Measurements from ENCODE around the gene TMEM163. TPM values are rescaled to one million over a fixed set of nuclear protein-coding genes. Genes with fewer than 3 reads are reported as not detected.
"Not testable (repeated sequence)": the region's sequence is repeated elsewhere in the genome, so short reads cannot be mapped to it uniquely, and the experiment has no call there.

The TMEM163 gene
- total RNA-seq, 1 donor from 2014 or later = 0.18 TPM

DNA sequence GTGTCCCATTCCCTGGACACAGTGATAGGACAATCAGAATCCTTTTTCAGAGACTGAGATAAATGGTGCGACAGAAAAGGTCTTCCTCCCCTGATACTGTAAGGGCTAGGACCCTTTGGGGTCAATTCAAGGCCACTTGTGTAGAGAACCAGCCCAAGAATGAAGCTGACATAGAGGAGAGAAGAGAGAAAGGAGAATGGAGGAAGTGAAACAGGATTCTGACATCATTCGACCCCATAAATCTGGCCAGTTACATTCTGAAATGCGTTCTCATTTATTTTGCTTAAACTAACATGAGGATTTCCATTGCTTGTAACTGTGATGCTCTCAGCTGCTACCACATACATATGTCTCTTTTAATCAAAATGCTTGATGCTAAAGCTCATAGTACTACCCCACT, 148.1 kb downstream of the TMEM163 start:
- H3K9me3 Mint-ChIP-seq (ENCODE audit: unreplicated experiment) = no peaks in the 10 kb centered on the region
- H3K4me1 Mint-ChIP-seq (ENCODE audit: low read depth, unreplicated experiment) = no peaks in the 10 kb centered on the region
- Histone ChIP-seq H3K36me3 (ENCODE audit: insufficient read depth, low read length) (no peaks in the 10 kb centered on the region), H3K9ac (ENCODE audit: low read length) (no peak overlapping the region), H4K20me1 (ENCODE audit: insufficient read depth, low read length) (no peaks in the 10 kb centered on the region), H3K4me3 (ENCODE audit: insufficient read depth, low read depth, low read length) (no peak overlapping the region), H3K27me3 (ENCODE audit: insufficient read depth, low read length) (peaks cover 2% of the 10 kb centered on the region), H3K4me2 (ENCODE audit: low read length) (no peak overlapping the region), H3K79me2 (ENCODE audit: insufficient read depth, low read length) (no peaks in the 10 kb centered on the region), H2AFZ (ENCODE audit: low read depth, low read length) (no peak overlapping the region), H3K9me3 (ENCODE audit: insufficient read depth, low read depth, low read length) (no peaks in the 10 kb centered on the region), H3K27ac (ENCODE audit: low read depth, low read length) (no peak overlapping the region), H3K4me1 (ENCODE audit: insufficient read depth, low read length) (no peaks in the 10 kb centered on the region)
- TF ChIP-seq CTCF (IDR thresholded peaks at IDR 0.05; ENCODE audit: insufficient read depth, low read depth, low read length) (no peak), EZH2 (IDR thresholded peaks at IDR 0.05; ENCODE audit: insufficient read depth, low read length) (no peak)
- FAIRE-seq (no peak), DNase-seq (ENCODE audit: low read depth) (no peak)
- peaks cover 4% of the 10 kb centered on the region for H3K27me3 Mint-ChIP-seq (ENCODE audit: low read depth, unreplicated experiment)
- H3K4me3 Mint-ChIP-seq (ENCODE audit: unreplicated experiment) = no peak overlapping the region
- no peaks in the 10 kb centered on the region for H3K36me3 Mint-ChIP-seq (ENCODE audit: low read depth, unreplicated experiment)
- no peak overlapping the region for H3K27ac Mint-ChIP-seq (ENCODE audit: unreplicated experiment)

- no peak for DNase-seq (ENCODE audit: low read depth)
- Histone ChIP-seq H3K4me1 (ENCODE audit: insufficient read depth, low read length) (no peaks in the 10 kb centered on the region), H3K9me3 (ENCODE audit: insufficient read depth, low read depth, low read length) (no peaks in the 10 kb centered on the region), H3K27ac (ENCODE audit: low read depth, low read length) (no peak overlapping the region), H2AFZ (ENCODE audit: low read depth, low read length) (no peak overlapping the region), H3K4me3 (ENCODE audit: insufficient read depth, low read depth, low read length) (no peak overlapping the region), H3K79me2 (ENCODE audit: insufficient read depth, low read length) (no peaks in the 10 kb centered on the region), H3K9ac (ENCODE audit: low read length) (no peak overlapping the region), H3K4me2 (ENCODE audit: low read length) (no peak overlapping the region), H3K36me3 (ENCODE audit: insufficient read depth, low read length) (no peaks in the 10 kb centered on the region), H3K27me3 (ENCODE audit: insufficient read depth, low read length) (peaks cover 2% of the 10 kb centered on the region), H4K20me1 (ENCODE audit: insufficient read depth, low read length) (no peaks in the 10 kb centered on the region)
- H3K9me3 Mint-ChIP-seq (ENCODE audit: unreplicated experiment) = no peaks in the 10 kb centered on the region
- H3K4me3 Mint-ChIP-seq (ENCODE audit: unreplicated experiment) = no peak overlapping the region
- no peak for TF ChIP-seq CTCF (IDR thresholded peaks at IDR 0.05; ENCODE audit: insufficient read depth, low read depth, low read length)
- TF ChIP-seq EZH2 (IDR thresholded peaks at IDR 0.05; ENCODE audit: insufficient read depth, low read length) = no peak
- no peak for FAIRE-seq
- peaks cover 4% of the 10 kb centered on the region for H3K27me3 Mint-ChIP-seq (ENCODE audit: low read depth, unreplicated experiment)
- no peak overlapping the region for H3K27ac Mint-ChIP-seq (ENCODE audit: unreplicated experiment)
- H3K4me1 Mint-ChIP-seq (ENCODE audit: low read depth, unreplicated experiment) = no peaks in the 10 kb centered on the region
- H3K36me3 Mint-ChIP-seq (ENCODE audit: low read depth, unreplicated experiment) = no peaks in the 10 kb centered on the region
Measured at GRCh38 chr2:134568413-134568812, 150.4 kb downstream of the TMEM163 start.

DNA sequence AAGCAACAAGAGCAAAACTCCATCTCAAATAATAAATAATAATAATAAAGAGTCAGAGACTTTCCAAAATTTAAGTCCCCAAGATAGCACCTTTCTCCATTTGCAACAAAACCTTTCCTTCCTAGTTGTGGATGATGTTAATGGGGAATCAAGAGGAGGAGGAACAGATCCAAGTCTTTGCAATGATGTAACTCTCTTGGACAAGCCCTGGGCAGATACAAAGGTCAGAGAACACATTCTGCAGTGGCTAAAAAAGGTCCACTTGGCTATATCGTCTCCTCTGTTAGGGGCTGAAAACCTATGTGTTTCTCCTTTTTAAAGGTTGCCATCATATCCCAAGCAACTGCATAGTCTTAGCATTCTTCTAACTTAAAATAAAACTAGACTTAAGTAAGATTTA, 151.1 kb downstream of the TMEM163 start:
- Mint-ChIP-seq H3K4me3 (ENCODE audit: unreplicated experiment) (no peak overlapping the region), H3K36me3 (ENCODE audit: low read depth, unreplicated experiment) (no peaks in the 10 kb centered on the region), H3K27ac (ENCODE audit: unreplicated experiment) (no peak overlapping the region), H3K9me3 (ENCODE audit: unreplicated experiment) (no peaks in the 10 kb centered on the region), H3K27me3 (ENCODE audit: low read depth, unreplicated experiment) (peaks cover 4% of the 10 kb centered on the region), H3K4me1 (ENCODE audit: low read depth, unreplicated experiment) (no peaks in the 10 kb centered on the region)
- FAIRE-seq = no peak
- Histone ChIP-seq H3K9me3 (ENCODE audit: insufficient read depth, low read depth, low read length) (no peaks in the 10 kb centered on the region), H2AFZ (ENCODE audit: low read depth, low read length) (no peak overlapping the region), H3K36me3 (ENCODE audit: insufficient read depth, low read length) (no peaks in the 10 kb centered on the region), H3K4me1 (ENCODE audit: insufficient read depth, low read length) (no peaks in the 10 kb centered on the region), H3K27me3 (ENCODE audit: insufficient read depth, low read length) (peaks cover 2% of the 10 kb centered on the region), H3K79me2 (ENCODE audit: insufficient read depth, low read length) (no peaks in the 10 kb centered on the region), H4K20me1 (ENCODE audit: insufficient read depth, low read length) (no peaks in the 10 kb centered on the region), H3K4me3 (ENCODE audit: insufficient read depth, low read depth, low read length) (no peak overlapping the region), H3K27ac (ENCODE audit: low read depth, low read length) (no peak overlapping the region), H3K9ac (ENCODE audit: low read length) (no peak overlapping the region), H3K4me2 (ENCODE audit: low read length) (no peak overlapping the region)
- TF ChIP-seq CTCF (IDR thresholded peaks at IDR 0.05; ENCODE audit: insufficient read depth, low read depth, low read length) = no peak
- DNase-seq (ENCODE audit: low read depth) = no peak

DNA sequence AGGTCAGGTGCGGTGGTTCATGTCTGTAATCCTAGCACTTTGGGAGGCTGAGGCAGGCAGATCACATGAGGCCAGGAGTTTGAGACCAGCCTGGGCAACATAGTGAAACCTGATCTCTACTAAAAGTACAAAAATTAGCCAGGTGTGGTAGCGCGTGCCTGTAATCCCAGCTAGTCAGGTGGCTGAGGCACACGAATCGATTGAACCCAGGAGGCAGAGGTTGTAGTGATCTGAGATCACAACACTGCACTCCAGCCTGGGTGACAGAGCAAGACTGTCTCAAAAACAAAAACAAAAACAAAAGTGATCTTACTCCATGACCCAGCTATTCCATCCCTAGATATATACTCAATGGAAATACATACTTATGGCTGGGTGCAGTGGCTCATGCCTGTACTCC, 153.8 kb downstream of the TMEM163 start:
- H3K27ac Mint-ChIP-seq (ENCODE audit: unreplicated experiment); H3K9ac ChIP-seq (ENCODE audit: low read length): not testable (repeated sequence)

More for the DNA sequence above, 153.8 kb downstream of the TMEM163 start:
- not testable (repeated sequence) for H3K4me1 Mint-ChIP-seq (ENCODE audit: low read depth, unreplicated experiment); H2AFZ ChIP-seq (ENCODE audit: low read depth, low read length); H3K4me3 Mint-ChIP-seq (ENCODE audit: unreplicated experiment); H3K79me2 ChIP-seq (ENCODE audit: insufficient read depth, low read length); H3K4me2 ChIP-seq (ENCODE audit: low read length); H3K9me3 ChIP-seq (ENCODE audit: insufficient read depth, low read depth, low read length); H3K27me3 Mint-ChIP-seq (ENCODE audit: low read depth, unreplicated experiment); H3K36me3 Mint-ChIP-seq (ENCODE audit: low read depth, unreplicated experiment); FAIRE-seq; H3K4me3 ChIP-seq (ENCODE audit: insufficient read depth, low read depth, low read length); H3K27me3 ChIP-seq (ENCODE audit: insufficient read depth, low read length); H3K4me1 ChIP-seq (ENCODE audit: insufficient read depth, low read length); H3K27ac ChIP-seq (ENCODE audit: low read depth, low read length); H3K36me3 ChIP-seq (ENCODE audit: insufficient read depth, low read length); DNase-seq (ENCODE audit: low read depth); H3K9me3 Mint-ChIP-seq (ENCODE audit: unreplicated experiment); H4K20me1 ChIP-seq (ENCODE audit: insufficient read depth, low read length)

Data from astrocyte (in vitro differentiated cells and primary cell).